T-cell (primary cell): ENCODE measurements around the gene TNFAIP8L1. TPM values are rescaled to one million over a fixed set of nuclear protein-coding genes. Genes with fewer than 3 reads are reported as not detected.
A peak's percentile ranks its signal among the peaks of the same experiment; 100 is the strongest.

Experiments
- ATAC-seq, 4 experiments: fragments of 200-7000 bp in 3 of 4; fragments of 150-1000 bp in 1 of 4; cut with Tn5 transposase; replicated peaks in 1 of 4; 1 replicate in 3 of 4; 2 replicates in 1 of 4; pipeline ENCODE4 v1.10.0; 2021; ENCODE audit warnings: moderate library complexity in 3 of 4, mild to moderate bottlenecking in 2 of 4, moderate number of reproducible peaks in 1 of 4
- CTCF ChIA-PET, 2 donors: fragments of 300-600 bp; sonication (Branson Sonifier 250); formaldehyde crosslinking; loops; one replicate each; lab custom pipeline; 2022; ENCODE audit warnings: antibody characterized with exemption in 2 of 2; lab: Charles Lee
- POLR2A ChIA-PET, 2 donors: fragments of 300-600 bp; sonication (Branson Sonifier 250); formaldehyde crosslinking; loops; one replicate each; lab custom pipeline; 2022; ENCODE audit warnings: antibody characterized with exemption in 2 of 2; lab: Charles Lee
- DNase-seq, 35 experiments: peaks; one replicate each; pipeline versions ENCODE4 v3.0.0 to v3.0.0-alpha.2; 2013 to 2023
- H3K27ac ChIP-seq: one replicate; pipeline ENCODE4 v1.5.1; 2013; ENCODE audit warnings: low read length
- H3K27me3 ChIP-seq, 2 experiments: replicated peaks in 1 of 2; 1 replicate in 1 of 2; 2 replicates in 1 of 2; pipeline versions ENCODE4 v1.6.1 to v1.7.0; 2013; ENCODE audit warnings: low read length in 1 of 2, mixed read lengths in 1 of 2; ENCODE audit not compliant: control insufficient read depth in 2 of 2, insufficient read depth in 2 of 2; ENCODE audit errors: extremely low read depth in 1 of 2
- H3K36me3 ChIP-seq, 2 donors: 1 replicate in 1 of 2; 2 replicates in 1 of 2; pipeline versions ENCODE4 v1.6.1 to v1.7.0; 2013; ENCODE audit warnings: low read length in 1 of 2; ENCODE audit not compliant: control insufficient read depth in 2 of 2, insufficient read depth in 1 of 2; ENCODE audit errors: extremely low read depth in 1 of 2
- H3K4me1 ChIP-seq, 2 experiments: 1 replicate in 1 of 2; 2 replicates in 1 of 2; pipeline versions ENCODE4 v1.6.1 to v1.7.0; 2013; ENCODE audit warnings: low read length in 2 of 2, mixed read lengths in 1 of 2; ENCODE audit not compliant: insufficient read depth in 2 of 2, control insufficient read depth in 1 of 2; ENCODE audit errors: extremely low read depth in 1 of 2
- H3K4me3 ChIP-seq, 2 donors: 1 replicate in 1 of 2; 2 replicates in 1 of 2; pipeline versions ENCODE4 v1.5.1 to v1.7.0; 2013; ENCODE audit warnings: mild to moderate bottlenecking in 2 of 2, low read length in 1 of 2, moderate library complexity in 1 of 2; ENCODE audit not compliant: control insufficient read depth in 1 of 2; ENCODE audit errors: extremely low read depth in 1 of 2
- H3K9me3 ChIP-seq: 2 replicates; pipeline ENCODE4 v1.7.0; 2013
- H3K27ac Mint-ChIP-seq, 2 donors: one replicate each; pipeline ENCODE4 v1.8.0; 2020 to 2021; ENCODE audit warnings: mild to moderate bottlenecking in 2 of 2, mixed read lengths in 2 of 2
- H3K27me3 Mint-ChIP-seq, 2 donors: one replicate each; pipeline ENCODE4 v1.8.0; 2021 to 2022; ENCODE audit warnings: mixed read lengths in 2 of 2
- H3K36me3 Mint-ChIP-seq: one replicate; pipeline ENCODE4 v1.8.0; 2021; ENCODE audit warnings: mixed read lengths
- H3K4me1 Mint-ChIP-seq, 3 donors: one replicate each; pipeline ENCODE4 v1.8.0; 2020 to 2022; ENCODE audit warnings: mixed read lengths in 3 of 3, mild to moderate bottlenecking in 1 of 3
- H3K4me3 Mint-ChIP-seq, 3 donors: one replicate each; pipeline ENCODE4 v1.8.0; 2020 to 2022; ENCODE audit warnings: mild to moderate bottlenecking in 3 of 3, mixed read lengths in 3 of 3, moderate library complexity in 3 of 3
- H3K9me3 Mint-ChIP-seq, 3 donors: one replicate each; pipeline ENCODE4 v1.8.0; 2020 to 2022; ENCODE audit warnings: mixed read lengths in 3 of 3
- WGBS: methylation state at CpG from one replicate; pipeline ENCODE4 v1.1.5; 2013; ENCODE audit warnings: missing lambda C conversion rate; ENCODE audit not compliant: insufficient coverage; 5-methylcytosine and 5-hydroxymethylcytosine counted together
- total RNA-seq, 35 experiments: library from RNA in 6 of 35; stranded (reverse) in 6 of 35; fragments of 120-200 nt in 1 of 35; gene quantifications; one replicate each; pipeline versions ENCODE4 v1.2.1 to v1.2.4 and lab custom pipeline; 2013 to 2026

TNFAIP8L1 gene
- total RNA-seq, 5 donors from 2014 or later (not counting 1 experiment from before 2014, with no cell fraction given), result 10.8 to 23.0 (median 19.5) TPM

DNA sequence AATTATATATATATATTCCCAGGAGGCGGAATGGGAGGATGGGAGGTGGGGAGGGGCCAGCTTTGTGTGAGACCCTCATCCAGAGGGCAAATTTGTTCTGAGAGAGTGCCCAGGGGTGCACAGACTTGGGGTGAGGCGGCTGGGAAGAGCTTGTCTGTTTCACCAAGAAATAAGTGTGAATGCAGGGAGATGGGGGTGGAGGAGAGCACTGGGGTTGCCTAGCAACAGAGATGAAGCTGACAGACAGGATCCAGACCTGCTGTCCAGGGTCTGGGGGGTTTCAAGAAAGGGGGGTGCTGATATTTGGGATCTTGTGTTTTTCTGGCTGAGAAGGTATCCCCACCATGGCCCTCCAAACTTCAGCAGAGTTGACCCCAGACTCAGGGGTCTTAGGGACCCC is 18.6 kb upstream of the TNFAIP8L1 start:
- no peaks in the 10 kb centered on the region for H3K36me3 Mint-ChIP-seq
- H3K4me1 Mint-ChIP-seq, result no peaks in the 10 kb centered on the region
- no peaks in the 10 kb centered on the region for H3K36me3 ChIP-seq
- ATAC-seq (no peak), DNase-seq (no peak)
- H3K27ac ChIP-seq, result no peak overlapping the region
- H3K9me3 Mint-ChIP-seq, result no peaks in the 10 kb centered on the region
- H3K4me3 ChIP-seq, result no peak overlapping the region
- no peak overlapping the region for H3K4me3 Mint-ChIP-seq
- WGBS, result 50% methylated on average over 1 of the region's 2 CpGs
- no peak overlapping the region for H3K27ac Mint-ChIP-seq
- no peaks in the 10 kb centered on the region for H3K9me3 ChIP-seq
- ChIA-PET POLR2A (no interaction called here), CTCF (no interaction called here)
- H3K4me1 ChIP-seq, result no peaks in the 10 kb centered on the region
- peaks cover 0 to 56% of the 10 kb centered on the region in 2 experiments for H3K27me3 ChIP-seq
- H3K27me3 Mint-ChIP-seq, result peaks cover 12 to 27% of the 10 kb centered on the region in 2 donors

DNA sequence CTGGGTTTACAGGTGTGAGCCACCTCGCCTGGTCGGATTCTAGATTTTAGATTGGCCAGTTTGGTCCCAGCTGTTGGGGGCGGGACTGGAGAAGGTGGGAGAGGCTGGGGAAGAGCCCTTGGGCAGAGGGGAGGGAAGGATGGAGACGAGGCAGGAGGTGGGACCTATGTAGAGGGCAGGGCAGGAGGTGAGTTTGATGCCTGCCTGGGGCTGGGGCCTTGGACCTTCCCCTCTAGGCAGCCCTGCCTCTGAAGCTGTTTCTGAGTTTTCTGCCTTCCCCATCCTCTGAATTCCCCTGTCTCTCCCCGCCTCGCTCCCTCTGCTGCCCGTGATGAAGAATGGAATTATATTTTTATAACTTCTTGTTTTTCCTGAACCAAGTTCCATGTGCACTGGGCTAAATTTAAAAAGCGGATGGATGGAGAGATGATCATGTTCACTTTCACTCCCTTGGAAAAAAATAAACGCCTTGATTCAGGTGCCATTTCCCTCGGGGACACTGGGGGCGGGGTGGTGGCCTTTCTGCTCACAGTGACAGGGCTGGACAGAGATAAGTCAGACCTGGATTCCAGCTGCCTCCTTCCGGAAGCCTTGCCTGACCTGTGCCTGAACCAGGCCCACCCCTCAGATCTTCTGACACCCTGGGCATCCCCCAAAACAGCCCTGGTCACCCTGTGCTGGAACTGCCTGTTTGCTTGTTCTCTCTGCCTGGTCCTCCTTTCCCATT is 16.5 kb upstream of the TNFAIP8L1 start:
- Mint-ChIP-seq H3K27me3 (peaks cover 11 to 23% of the 10 kb centered on the region in 2 donors), H3K36me3 (no peaks in the 10 kb centered on the region), H3K4me3 (no peak overlapping the region), H3K27ac (no peak overlapping the region), H3K4me1 (no peaks in the 10 kb centered on the region), H3K9me3 (no peaks in the 10 kb centered on the region)
- CTCF ChIA-PET, result interaction anchor here in 1 of 2 donors (0.6 to 0.7 kb wide), 2 partner anchors 9 to 36 kb away, joined by 3 to 5 read pairs; no protein-coding TSS in a partner anchor
- POLR2A ChIA-PET, result interaction anchor here in 1 of 2 donors (0.6 kb wide), 1 partner anchor 284 kb away, joined by 3 read pairs; no protein-coding TSS in a partner anchor
- Histone ChIP-seq H3K27ac (no peak overlapping the region), H3K27me3 (peaks cover 0 to 55% of the 10 kb centered on the region in 2 experiments), H3K9me3 (no peaks in the 10 kb centered on the region), H3K4me3 (no peak overlapping the region), H3K36me3 (no peaks in the 10 kb centered on the region), H3K4me1 (no peaks in the 10 kb centered on the region)
- WGBS, result 70% methylated on average over 9 of the region's 12 CpGs
- DNase-seq (no peak), ATAC-seq (no peak)

DNA sequence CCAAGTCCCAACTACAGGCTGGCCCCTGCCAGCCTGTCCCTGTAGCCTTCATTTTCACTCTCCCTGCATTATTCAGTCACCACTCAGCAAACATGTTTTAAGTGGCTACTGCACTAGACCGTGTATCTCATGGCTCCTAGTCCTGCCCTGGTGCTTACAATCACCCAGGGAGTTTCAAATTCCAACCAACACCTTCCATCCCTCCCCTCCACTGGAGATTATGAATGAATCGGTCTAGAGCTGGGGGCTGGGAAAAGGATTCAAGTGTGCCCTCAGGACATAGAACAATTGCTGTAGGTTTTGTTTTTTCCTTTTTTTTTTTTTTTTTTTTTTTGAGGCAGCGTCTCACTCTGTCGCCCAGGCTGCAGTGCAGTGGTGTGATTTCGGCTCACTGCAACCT is 15.0 kb upstream of the TNFAIP8L1 start:
- H3K4me3 Mint-ChIP-seq, result no peak overlapping the region
- no peak overlapping the region for H3K27ac Mint-ChIP-seq
- DNase-seq, result no peak
- WGBS, result no CpG with 5 or more reads among the region's 5 CpGs
- no peaks in the 10 kb centered on the region for H3K36me3 Mint-ChIP-seq
- no peaks in the 10 kb centered on the region for H3K4me1 ChIP-seq
- H3K27me3 Mint-ChIP-seq, result peaks cover 7 to 23% of the 10 kb centered on the region in 2 donors
- no peaks in the 10 kb centered on the region for H3K4me1 Mint-ChIP-seq
- H3K36me3 ChIP-seq, result no peaks in the 10 kb centered on the region
- ChIA-PET CTCF (no interaction called here), POLR2A (no interaction called here)
- peaks cover 0 to 56% of the 10 kb centered on the region in 2 experiments for H3K27me3 ChIP-seq
- ATAC-seq, result no peak
- H3K9me3 Mint-ChIP-seq, result no peaks in the 10 kb centered on the region
- no peak overlapping the region for H3K27ac ChIP-seq
- H3K9me3 ChIP-seq, result no peaks in the 10 kb centered on the region
- no peak overlapping the region for H3K4me3 ChIP-seq

DNA sequence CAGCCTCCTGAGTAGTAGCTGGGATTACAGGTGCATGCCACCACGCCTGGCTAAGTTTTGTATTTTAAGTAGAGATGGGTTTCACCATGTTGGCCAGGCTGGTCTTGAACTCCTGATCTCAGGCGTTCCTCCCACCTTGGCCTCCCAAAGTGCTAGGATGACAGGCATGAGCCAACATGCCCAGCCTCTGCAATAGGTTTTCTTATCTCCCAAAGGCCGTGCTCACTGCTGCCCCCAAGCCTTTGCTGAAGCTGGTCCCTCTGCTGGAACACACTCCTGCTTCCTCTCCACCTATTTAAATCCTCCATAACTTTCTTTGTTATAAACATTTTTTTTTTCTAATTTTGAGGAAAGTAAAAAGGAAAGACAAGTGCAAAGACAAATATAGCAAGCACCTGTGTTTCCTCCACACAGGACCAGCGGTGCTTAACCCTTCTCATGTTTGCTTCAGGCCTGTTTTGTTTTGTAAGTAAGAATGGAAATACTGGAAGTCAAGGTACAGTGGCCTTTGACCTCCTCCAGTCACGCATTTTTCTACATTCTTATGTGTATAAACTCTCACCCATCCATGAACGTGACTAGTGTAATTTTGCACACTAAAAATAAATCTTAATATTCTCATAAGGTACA is 14.5 kb upstream of the TNFAIP8L1 start:
- H3K4me1 Mint-ChIP-seq, result no peaks in the 10 kb centered on the region
- no peak overlapping the region for H3K27ac ChIP-seq
- no peak overlapping the region for H3K4me3 Mint-ChIP-seq
- no peaks in the 10 kb centered on the region for H3K36me3 Mint-ChIP-seq
- peaks cover 7 to 22% of the 10 kb centered on the region in 2 donors for H3K27me3 Mint-ChIP-seq
- H3K27me3 ChIP-seq, result peaks cover 0 to 50% of the 10 kb centered on the region in 2 experiments
- H3K9me3 Mint-ChIP-seq, result no peaks in the 10 kb centered on the region
- no peak for ATAC-seq
- H3K9me3 ChIP-seq, result no peaks in the 10 kb centered on the region
- H3K27ac Mint-ChIP-seq, result no peak overlapping the region
- H3K36me3 ChIP-seq, result no peaks in the 10 kb centered on the region
- no peak overlapping the region for H3K4me3 ChIP-seq
- ChIA-PET CTCF (no interaction called here), POLR2A (no interaction called here)
- H3K4me1 ChIP-seq, result no peaks in the 10 kb centered on the region
- DNase-seq, result no peak
- WGBS, result 80% methylated on average over 2 of the region's 6 CpGs

DNA sequence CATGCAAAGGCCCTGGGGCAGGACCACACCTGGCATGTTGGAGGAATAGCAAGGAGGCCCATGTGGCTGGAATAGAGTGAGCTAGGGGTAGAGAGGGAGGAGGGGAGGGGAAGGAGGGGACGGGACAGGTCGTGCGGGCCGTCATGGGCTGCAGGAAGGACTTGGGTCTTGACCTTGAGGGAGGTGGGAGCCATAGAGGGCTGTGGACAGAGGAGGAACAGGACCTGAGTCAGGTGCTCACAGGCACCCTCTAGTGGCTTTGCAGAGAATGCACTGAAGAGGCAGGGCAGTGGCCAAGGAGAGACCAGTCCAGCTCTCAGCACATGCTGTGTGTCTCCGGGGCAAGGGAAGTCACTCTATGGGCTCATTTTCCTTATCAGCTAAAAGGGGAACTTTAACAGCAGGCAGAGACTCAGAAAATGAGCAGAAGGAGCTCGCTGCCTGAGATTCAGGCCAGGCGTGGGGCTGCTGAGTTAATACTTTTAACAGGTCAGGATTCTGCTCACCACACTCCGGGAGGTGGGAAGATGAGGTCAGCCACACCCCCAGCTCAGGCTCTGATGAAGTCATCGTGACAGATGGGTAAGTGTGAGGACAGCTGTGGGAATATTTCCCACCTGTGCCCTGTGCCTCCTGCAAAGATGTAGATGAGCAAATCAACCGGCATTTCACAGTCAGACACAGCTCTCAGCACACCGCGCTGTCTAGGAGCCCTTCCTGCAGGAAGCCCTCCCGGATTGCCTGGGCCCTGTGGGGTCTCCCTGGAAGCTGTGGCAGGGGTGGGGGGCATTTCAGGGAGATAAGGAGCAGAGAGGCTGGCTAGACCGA is 6.0 kb upstream of the TNFAIP8L1 start:
- Mint-ChIP-seq H3K27ac (peak overlapping the region; percentile 59 to 74), H3K4me3 (peak overlapping the region in 1 of 3 donors; percentile 33)
- POLR2A ChIA-PET, result interaction anchor here in 1 of 2 donors (0.5 kb wide), 1 partner anchor 33 kb away, joined by 6 read pairs; no protein-coding TSS in a partner anchor

DNA sequence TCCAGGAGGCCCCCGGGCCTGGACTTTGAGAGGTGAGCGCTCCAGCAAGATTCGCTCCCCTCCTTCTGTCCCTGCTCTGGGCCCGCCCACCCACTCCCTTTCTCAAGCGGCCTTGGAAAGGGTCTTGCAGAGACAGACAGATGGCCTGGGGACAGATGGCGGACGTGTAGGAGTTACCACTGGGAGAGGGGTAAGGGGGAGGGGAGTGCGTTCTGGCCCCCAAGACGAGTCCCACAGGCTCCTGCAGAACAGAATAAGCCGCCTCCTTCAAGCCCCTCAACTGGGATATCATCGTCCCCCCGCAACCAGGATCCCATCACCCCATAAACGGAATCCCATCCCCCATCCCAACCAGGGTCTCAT is 3.6 kb upstream of the TNFAIP8L1 start:
- H3K27me3 Mint-ChIP-seq, result peaks cover 0 to 5% of the 10 kb centered on the region in 2 donors
- H3K36me3 Mint-ChIP-seq, result no peaks in the 10 kb centered on the region
- H3K4me3 Mint-ChIP-seq, result peak overlapping the region; percentile 49 to 53 (median 51)
- H3K9me3 Mint-ChIP-seq, result no peaks in the 10 kb centered on the region
- WGBS, result 18% methylated on average over 4 of the region's 13 CpGs
- Histone ChIP-seq H3K9me3 (no peaks in the 10 kb centered on the region), H3K4me1 (peaks cover 14 to 55% of the 10 kb centered on the region in 2 experiments), H3K27me3 (peaks cover 0 to 9% of the 10 kb centered on the region in 2 experiments), H3K36me3 (no peaks in the 10 kb centered on the region), H3K27ac (no peak overlapping the region), H3K4me3 (peak overlapping the region; percentile 56 to 58)
- no peak for ATAC-seq
- no peak for DNase-seq
- H3K4me1 Mint-ChIP-seq, result peaks cover 23 to 32% (median 31%) of the 10 kb centered on the region in 3 donors
- POLR2A ChIA-PET, result interaction anchor here in 1 of 2 donors (0.5 kb wide), 1 partner anchor 31 kb away, joined by 3 read pairs; no protein-coding TSS in a partner anchor
- no peak overlapping the region for H3K27ac Mint-ChIP-seq
- CTCF ChIA-PET, result interaction anchor here (0.6 to 1.2 kb wide), 3 partner anchors 60 to 315 kb away, joined by 4 read pairs; no protein-coding TSS in a partner anchor

More for the DNA sequence above, 6.0 kb upstream of the TNFAIP8L1 start:
- Mint-ChIP-seq H3K36me3 (no peaks in the 10 kb centered on the region), H3K4me1 (peaks cover 8 to 17% (median 17%) of the 10 kb centered on the region in 3 donors), H3K9me3 (no peaks in the 10 kb centered on the region), H3K27me3 (peaks cover 0 to 5% of the 10 kb centered on the region in 2 donors)
- 59% methylated on average over 9 of the region's 14 CpGs for WGBS
- no peak overlapping the region for H3K27ac ChIP-seq
- H3K4me1 ChIP-seq, result peaks cover 8 to 34% of the 10 kb centered on the region in 2 experiments
- no peaks in the 10 kb centered on the region for H3K9me3 ChIP-seq
- peaks cover 0 to 12% of the 10 kb centered on the region in 2 experiments for H3K27me3 ChIP-seq
- peak; percentile 30 to 61 (median 46) for ATAC-seq
- H3K4me3 ChIP-seq, result no peak overlapping the region
- no peaks in the 10 kb centered on the region for H3K36me3 ChIP-seq
- DNase-seq, result peak in 28 of 35 experiments; percentile 7 to 68 (median 28)
- CTCF ChIA-PET, result interaction anchor here (0.5 to 0.6 kb wide), 3 partner anchors 157 to 1553 kb away, joined by 3 to 4 read pairs (median 3); no protein-coding TSS in a partner anchor
